Measurements from ENCODE around the gene C12orf43.

C12orf43 gene

DNA sequence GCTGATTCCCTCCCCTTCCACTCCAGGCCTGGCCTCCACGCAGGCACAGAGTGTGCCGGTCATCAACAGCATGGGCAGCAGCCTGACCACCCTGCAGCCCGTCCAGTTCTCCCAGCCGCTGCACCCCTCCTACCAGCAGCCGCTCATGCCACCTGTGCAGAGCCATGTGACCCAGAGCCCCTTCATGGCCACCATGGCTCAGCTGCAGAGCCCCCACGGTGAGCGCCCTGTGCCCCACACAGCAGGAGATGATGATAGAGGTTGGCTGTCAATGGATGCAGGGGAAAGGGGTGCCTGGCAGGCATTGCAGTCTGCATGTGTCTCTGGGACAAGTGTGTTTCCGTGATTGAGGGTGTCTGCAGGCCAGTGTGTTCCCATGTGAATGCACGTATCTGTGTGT, 18.8 kb downstream of the C12orf43 start:
- DNase-seq = no peak

DNA sequence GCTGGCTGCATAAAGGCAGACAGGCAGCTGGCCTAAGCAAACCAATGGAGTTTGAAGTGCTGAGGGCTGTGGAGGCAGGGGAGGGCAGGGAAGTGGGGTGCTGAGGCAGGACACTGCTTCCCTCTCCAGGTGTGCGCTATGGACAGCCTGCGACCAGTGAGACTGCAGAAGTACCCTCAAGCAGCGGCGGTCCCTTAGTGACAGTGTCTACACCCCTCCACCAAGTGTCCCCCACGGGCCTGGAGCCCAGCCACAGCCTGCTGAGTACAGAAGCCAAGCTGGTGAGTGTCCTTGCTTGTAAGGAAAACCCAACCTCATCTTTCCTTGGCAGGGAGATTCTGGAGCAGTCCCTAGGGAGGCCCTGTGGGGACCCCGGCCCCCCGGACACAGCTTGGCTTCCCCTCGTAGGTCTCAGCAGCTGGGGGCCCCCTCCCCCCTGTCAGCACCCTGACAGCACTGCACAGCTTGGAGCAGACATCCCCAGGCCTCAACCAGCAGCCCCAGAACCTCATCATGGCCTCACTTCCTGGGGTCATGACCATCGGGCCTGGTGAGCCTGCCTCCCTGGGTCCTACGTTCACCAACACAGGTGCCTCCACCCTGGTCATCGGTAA, 20.0 kb downstream of the C12orf43 start:
- no peak for DNase-seq

DNA sequence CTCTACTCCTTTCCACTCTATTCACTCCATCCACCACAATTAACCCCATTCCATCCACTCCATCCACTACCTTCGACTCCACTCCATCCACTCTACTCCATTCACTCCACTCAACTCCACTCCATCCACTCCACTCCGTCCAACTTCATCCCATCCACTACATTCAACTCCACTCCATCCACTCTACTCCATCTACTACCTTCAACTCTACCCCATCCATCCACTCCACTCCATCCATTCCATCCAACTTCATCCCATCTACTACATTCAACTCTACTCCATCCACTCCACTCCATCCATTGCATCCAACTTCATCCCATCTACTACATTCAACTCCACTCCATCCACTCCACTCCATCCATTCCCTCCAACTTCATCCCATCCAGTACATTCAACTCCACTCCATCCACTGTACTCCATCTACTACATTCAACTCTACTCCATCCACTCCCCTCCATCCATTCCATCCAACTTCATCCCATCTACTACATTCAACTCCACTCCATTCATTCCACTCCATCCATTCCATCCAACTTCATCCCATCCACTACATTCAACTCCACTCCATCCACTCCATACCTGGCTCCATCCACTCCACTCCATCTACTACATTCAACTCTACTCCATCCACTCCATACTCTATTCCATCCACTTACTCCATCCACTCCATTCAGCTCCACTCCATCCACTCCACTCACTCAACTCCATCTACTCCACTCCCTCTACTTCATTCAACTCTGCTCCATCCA, 21.5 kb downstream of the C12orf43 start:
- no peak for DNase-seq

DNA sequence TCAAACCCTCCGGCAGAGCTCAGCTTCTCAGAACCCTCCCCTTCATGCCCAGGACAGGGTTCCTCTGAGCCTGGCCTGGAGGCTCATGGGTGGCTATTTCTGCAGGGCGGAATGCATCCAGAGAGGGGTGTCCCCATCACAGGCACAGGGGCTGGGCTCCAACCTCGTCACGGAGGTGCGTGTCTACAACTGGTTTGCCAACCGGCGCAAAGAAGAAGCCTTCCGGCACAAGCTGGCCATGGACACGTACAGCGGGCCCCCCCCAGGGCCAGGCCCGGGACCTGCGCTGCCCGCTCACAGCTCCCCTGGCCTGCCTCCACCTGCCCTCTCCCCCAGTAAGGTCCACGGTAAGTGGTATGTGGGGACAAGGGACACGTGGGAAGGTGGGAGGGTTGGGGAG, 22.2 kb downstream of the C12orf43 start:
- DNase-seq = no peak

DNA sequence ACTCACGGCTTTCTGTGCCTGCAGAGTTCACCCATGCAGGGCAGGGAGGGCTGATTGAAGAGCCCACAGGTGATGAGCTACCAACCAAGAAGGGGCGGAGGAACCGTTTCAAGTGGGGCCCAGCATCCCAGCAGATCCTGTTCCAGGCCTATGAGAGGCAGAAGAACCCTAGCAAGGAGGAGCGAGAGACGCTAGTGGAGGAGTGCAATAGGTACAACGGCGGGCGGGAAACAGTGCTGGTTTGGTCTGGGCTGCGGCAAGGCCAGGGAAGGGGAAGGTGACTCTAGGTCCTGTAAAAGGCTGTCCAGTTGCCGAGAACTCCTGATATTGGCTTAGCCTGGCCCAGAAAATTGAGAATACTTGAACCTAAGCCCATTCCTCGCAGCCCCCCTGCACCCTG, 22.8 kb downstream of the C12orf43 start:
- DNase-seq = no peak

DNA sequence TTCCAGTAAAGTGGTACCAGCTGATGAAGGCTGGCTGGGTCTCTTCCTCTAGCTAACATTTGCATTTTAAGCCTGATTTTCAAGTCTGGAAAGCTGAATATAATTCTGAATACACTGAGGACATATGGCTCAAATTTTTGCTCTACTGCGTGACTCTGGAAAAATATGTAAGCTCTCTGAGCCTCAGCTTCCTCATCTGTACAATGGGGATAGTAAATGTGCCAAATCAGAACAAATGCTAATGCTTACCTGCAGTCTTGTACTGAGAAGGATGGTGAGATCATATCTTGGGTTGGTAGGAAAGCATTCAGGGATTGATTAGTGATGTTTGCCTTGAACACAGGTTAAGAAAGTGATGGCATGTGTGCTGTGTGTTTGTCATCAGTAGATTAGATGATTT, 23.3 kb downstream of the C12orf43 start:
- no peak for DNase-seq

DNA sequence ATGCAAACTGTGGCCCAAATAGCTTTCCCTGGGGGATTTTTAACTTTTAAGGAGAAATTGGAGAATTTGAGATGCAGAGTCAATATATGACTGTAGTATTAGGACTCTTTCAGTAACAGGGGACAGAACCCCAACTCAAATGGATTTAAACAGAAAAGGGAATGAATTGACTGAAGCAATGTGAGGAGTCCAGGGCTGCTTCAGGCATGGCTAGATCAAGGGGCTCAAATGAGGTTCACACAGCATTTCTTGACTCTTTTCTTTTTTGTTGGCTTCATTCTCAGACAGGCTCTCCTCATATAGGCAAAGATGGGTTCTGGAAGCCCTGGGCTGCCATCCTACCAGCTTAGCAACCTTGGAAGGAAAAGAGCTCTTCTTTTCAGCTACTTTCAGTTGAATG, 24.3 kb downstream of the C12orf43 start:
- no peak for DNase-seq

DNA sequence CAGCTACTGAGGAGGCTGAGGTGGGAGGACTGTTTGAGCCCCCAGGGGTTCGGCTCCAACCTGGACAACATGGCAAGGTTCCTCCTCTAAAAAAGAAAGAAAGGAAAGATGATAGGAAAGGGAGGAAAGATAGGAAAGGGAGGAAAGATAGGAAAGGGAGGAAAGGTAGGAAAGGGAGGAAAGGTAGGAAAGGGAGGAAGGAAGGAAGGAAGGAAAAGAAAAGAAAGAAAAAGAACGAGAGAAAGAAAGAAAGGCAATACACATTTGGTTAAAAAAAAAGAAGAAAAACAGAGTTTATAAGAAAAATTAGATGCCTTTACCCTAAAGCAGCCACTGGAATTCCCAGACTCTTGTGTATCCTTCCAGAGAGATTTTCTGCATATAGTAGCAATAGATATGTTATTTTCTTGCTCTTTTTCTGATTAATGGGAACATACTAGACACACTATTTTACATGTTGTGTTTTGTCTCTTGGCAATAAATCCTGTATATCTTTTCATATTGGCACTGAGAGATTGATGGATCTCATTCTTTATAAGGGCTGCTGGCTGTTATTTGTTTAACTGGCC, 25.7 kb downstream of the C12orf43 start:
- no peak for DNase-seq

DNA sequence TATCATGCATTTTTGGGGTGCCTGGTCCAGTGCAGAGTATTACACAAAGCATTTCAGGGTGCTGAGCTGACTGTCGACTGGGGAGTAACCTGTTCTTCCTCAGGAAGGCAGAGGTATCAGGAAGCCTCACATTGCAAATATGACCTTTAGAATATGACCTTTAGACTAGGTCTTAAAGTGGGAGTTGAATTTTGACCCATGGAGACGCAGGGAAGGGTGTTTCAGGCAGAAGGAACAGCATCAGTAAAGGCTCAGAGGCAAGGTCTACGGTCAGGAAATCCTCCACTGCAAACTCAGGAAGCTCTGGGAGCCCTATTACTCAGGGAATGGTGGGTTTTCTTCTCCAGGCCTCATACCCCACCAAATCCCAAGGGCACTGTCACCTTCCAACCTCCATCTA, 26.6 kb downstream of the C12orf43 start:
- DNase-seq = no peak

DNA sequence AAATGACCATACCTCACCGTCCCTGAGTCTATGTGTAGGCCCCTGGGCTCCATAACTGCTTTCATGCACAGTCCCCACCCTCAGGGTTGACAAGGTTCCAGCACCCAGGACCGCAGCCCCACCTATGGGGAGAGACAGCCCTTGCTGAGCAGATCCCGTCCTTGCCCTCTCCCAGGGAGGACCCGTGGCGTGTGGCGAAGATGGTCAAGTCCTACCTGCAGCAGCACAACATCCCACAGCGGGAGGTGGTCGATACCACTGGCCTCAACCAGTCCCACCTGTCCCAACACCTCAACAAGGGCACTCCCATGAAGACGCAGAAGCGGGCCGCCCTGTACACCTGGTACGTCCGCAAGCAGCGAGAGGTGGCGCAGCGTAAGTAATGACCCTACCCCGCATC, 27.6 kb downstream of the C12orf43 start:
- DNase-seq = no peak

DNA sequence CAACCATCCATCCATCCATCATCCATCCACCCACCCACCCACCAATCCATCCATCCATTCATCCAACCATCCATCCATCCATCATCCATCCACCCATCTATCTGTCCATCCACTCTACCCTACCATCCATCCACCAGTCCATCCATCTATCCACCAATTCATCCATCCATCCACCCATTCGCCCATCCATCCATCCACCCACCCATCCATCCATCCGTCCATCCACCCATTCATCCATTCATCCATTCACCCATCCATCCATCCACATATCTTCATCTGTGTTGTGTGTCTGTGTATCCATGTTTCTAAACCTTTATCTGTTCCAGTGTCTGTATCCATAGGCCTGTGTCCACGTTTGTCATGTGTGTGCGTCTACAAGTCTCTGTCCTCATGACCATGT, 28.1 kb downstream of the C12orf43 start:
- no peak for DNase-seq

DNA sequence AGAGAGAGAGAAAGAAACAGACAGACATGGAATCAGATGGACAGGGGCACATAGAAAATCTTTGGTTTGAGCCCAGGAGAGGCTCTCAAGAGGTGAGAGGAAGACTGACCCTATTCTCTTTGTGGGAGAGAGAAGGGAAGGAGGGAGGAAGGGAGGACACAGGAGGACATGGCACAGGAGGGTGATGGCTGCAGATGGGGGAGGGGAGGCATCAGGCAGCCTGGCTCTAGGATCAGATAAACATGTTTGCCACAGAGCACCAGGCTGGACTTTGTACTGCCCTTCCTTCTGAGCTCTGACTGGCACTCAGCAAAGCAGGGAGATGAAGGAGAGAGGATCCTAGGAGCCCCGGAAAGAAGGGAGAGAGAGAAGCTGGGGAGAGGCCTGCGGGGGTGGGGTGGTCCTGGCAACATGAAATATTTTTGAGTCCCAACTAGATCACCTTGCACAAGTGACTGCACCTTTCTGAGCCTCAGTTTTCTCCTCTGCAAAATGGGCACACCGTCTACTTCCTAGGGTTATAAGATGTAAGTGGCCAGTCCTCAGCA, 31.9 kb downstream of the C12orf43 start:
- no peak for DNase-seq

DNA sequence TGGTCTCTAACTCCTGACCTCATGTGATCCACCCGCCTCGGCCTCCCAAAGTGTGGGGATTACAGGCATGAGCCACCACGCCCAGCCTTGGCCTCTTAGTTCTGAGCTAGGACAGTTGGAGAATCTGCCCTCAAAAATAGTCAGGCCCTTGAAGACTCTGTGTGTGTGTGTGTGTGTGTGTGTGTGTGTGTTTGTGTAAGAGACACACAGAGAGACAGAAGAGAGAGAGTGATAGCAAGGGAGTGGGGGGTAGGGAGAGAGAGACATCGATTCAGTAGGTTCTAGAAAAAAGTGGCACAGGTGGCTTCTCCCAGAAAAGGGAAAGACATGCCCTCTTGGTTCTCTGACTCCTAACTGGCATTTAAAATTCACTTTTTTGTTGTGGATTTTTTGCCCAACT, 32.5 kb downstream of the C12orf43 start:
- no peak for DNase-seq

DNA sequence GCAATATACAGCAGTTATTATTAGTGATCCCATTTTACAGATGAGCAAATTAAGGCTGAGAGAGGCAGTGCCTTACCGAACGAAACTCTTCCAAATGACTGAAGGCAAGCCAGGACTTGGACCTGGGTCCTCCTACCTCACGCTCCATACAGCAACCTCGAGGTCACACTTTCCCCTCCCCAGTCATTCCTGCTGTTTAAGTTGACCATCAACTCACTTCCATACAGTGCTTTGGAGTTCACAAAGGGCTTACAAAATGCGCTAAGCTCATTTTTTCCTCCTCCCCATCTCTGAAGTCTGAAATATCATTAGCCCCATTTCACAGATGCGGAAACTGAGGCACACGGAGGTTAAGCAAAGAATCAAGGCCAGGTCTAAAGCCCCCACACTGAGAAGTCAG, 33.6 kb downstream of the C12orf43 start:
- no peak for DNase-seq

DNA sequence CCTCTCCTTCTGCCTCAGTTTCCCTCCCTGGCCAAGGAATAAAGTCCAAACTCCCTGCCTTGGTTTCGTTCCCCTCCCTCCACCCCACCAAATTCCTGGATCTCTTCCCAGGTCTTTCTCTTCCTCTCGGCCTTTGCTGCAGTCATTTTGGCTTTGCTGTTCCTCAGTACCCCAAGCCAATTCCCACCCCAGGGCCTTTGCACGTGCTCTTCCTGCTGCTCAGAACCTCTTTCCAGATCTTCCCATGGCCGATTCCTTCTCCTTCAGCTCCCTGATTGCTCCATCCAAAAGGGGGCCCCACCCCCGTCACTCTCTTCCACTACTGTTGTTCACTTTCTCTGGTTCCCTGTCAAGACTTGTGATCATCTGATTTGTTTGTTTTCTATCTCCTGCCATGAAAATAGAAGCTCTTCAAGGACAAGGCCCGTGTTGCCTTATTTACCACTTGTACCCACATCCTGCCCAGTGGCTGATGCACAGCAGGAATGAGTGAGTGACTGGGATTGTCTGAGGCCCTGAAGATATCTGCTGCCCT, 34.8 kb downstream of the C12orf43 start:
- DNase-seq = no peak

DNA sequence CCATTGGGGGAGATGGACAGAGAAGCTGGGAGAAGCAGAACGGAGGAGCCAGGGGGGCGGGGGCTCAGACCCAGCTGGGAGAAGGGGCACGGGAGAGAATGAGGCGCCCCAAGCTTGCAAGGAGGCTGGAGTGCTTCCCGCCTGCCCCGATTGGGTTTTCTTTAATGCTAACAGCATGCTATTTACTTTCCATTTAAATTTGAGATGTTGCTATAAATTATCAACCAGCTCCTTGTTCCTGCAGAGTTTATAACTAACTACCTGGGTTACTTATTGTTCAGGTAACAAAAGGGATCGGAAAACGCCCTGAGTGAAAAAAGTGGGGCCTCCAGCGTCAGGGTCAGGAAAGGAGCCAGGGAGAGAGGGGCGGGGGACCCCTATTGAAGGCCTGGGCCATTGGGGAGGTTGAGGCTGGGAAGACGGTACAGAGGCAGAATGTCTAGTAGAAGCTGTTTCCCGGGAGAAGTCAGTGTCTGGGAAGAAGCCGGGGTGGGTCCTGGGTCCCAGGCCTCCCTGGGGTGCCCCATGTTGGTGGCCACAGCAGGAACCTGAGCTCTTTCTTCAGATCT, 35.4 kb downstream of the C12orf43 start:
- DNase-seq = no peak

DNA sequence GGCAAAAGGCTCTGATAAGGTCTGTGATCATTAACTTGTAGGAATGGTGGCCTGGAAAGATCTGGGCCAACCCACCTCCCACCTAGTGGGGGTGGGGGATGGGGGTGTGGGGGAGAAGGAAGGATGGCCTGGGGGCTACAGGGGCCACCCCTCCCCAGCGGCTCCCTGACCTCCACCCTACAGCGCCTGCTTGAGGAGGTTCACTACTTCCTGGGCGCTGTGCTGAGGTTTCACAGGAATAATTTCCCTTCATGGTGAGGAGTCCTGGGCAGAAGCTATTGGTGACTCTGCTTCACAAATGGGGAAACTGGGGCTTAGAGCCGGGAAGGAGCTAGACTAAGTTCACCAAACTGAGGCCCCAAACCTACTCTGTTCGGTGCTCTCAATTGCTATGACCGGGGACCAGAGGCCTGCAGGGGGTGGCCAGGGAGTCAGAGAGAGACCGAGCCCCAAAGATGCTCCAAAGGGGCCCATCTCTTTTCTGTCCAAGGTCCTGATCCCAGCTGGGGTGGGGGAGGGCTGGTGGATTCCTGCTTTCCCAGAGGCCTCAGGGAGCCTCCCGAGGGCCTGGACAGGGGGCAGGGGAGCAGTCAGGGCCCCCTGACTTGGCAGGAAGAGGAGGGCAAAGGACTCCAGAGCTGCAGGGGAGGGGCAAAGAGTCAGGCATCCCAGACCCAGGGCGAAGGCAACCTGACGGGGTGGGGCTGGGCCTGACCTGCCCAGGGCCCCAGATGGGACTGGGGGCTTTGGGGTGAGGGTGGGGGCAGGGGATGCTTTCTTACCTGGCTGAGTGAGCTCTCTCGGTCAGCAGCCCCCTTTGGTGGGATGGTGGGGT, 36.2 kb downstream of the C12orf43 start:
- DNase-seq = no peak

DNA sequence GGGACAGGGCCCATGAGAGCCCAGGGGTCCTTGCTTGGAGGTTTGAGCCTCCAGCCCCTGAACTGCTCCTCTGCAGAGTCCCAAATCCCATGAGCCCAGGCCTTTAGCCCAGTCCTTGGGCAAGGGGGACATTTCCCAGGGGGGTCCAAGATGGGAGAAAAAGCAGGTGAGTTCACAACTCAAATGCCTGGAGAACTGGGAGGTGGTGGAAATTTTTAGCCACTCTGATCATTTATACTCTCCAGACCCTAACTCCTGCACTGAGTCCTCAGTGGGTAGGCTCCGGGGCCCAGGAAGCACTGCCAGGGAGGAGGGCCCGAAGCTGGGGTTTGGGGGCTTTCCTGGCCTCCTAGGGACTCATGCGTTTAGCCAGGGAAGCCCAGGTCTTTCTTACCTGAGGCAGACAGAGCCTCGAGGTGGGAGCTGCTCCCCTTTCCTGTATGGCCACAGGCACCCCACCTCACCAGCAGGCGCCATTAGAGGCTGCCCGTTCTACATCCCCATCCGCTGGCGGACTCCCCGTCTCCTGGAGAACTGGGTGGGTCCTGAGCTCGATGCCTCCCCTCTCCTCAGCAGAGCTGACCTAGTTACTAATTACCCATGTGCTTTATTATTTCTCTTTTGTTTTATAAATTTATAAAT, 36.9 kb downstream of the C12orf43 start:
- DNase-seq = no peak

DNA sequence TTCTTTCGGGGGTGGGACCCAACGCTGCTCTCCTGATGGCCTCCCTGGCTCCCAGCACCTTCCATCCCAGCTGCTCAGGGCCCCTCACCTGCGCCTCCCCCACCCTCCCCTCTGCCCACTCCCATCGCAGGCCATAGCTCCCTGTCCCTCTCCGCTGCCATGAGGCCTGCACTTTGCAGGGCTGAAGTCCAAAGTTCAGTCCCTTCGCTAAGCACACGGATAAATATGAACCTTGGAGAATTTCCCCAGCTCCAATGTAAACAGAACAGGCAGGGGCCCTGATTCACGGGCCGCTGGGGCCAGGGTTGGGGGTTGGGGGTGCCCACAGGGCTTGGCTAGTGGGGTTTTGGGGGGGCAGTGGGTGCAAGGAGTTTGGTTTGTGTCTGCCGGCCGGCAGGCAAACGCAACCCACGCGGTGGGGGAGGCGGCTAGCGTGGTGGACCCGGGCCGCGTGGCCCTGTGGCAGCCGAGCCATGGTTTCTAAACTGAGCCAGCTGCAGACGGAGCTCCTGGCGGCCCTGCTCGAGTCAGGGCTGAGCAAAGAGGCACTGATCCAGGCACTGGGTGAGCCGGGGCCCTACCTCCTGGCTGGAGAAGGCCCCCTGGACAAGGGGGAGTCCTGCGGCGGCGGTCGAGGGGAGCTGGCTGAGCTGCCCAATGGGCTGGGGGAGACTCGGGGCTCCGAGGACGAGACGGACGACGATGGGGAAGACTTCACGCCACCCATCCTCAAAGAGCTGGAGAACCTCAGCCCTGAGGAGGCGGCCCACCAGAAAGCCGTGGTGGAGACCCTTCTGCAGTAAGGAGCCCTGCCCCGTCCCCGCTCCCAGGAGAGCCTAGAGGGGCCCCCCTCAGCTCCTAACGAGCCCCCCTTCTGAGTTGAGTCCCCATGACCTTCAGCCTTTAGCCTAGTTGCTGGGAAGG, 37.7 kb downstream of the C12orf43 start, which contains the start of gene HNF1A:
TSS of gene HNF1A (plus strand) at position 248 of the 924 bp plus-strand sequence. CDS start at position 474, 226 bp downstream.
- DNase-seq = no peak

DNA sequence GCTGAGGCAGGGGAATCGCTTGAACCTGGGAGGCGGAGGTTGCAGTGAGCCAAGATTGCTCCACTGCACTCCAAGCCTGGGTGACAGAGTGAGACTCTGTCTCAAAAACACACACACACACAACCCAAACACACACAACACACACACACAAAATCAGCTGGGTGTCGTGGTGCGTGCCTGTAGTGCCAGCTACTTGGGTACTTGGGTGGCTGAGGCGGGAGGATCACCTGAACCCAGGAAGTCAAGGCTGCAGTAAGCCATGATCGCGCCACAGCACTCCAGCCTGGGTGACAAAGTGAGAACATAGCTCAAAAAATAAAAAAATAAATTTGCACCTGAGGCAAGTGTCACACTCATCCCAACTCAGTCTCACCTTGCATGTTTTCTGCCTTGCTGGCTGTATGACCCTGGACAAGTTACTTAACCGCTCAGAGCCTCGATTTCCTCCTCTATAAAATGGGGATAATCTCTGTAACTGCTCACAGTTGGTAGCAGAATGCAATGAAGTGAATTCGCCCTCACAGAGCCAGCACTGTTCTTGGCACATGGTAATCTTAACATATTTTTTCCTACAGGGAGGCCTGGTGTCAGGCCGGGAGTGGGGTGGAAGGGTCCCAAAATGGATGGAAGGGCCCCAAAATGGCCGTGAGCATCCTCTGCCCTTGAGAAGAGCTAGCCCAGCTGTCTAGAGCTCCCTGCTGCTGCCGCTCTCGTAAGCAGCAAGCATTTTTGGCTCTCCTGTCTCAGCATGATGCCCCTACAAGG, 38.6 kb downstream of the C12orf43 start:
- no peak for DNase-seq

Measured in NCI-H1105 treated with DMSO at 0.1 percent for 48 hours (cell line).